Measurements from ENCODE around the gene CCDC134.

CCDC134 gene

GRCh38 chr22:41766476-41766875, 34.0 kb upstream of the CCDC134 start:
- DNase-seq (ENCODE audit: low read depth): no peak
- no peak overlapping the region for H3K4me3 ChIP-seq (replicated peaks; ENCODE audit: low read depth, low read length)
- no peak for TF ChIP-seq CTCF (IDR thresholded peaks at IDR 0.05; ENCODE audit: low read length, missing control alignments)

GRCh38 chr22:41768430-41768829, 32.0 kb upstream of the CCDC134 start:
- no peak for TF ChIP-seq CTCF (IDR thresholded peaks at IDR 0.05; ENCODE audit: low read length, missing control alignments)
- peak; percentile 52 for DNase-seq (ENCODE audit: low read depth)
- no peak overlapping the region for H3K4me3 ChIP-seq (replicated peaks; ENCODE audit: low read depth, low read length)

- DNase-seq (ENCODE audit: low read depth): no peak
- TF ChIP-seq CTCF (IDR thresholded peaks at IDR 0.05; ENCODE audit: low read length, missing control alignments): no peak
- H3K4me3 ChIP-seq (replicated peaks; ENCODE audit: low read depth, low read length): no peak overlapping the region
Observed at GRCh38 chr22:41770715-41771468, 29.6 kb upstream of the CCDC134 start.

- H3K4me3 ChIP-seq (replicated peaks; ENCODE audit: low read depth, low read length): no peak overlapping the region
- no peak for TF ChIP-seq CTCF (IDR thresholded peaks at IDR 0.05; ENCODE audit: low read length, missing control alignments)
- no peak for DNase-seq (ENCODE audit: low read depth)
Observed at GRCh38 chr22:41772198-41772597, 28.3 kb upstream of the CCDC134 start.

GRCh38 chr22:41772645-41773044, 27.8 kb upstream of the CCDC134 start:
- DNase-seq (ENCODE audit: low read depth): peak; percentile 10
- H3K4me3 ChIP-seq (replicated peaks; ENCODE audit: low read depth, low read length): no peak overlapping the region
- no peak for TF ChIP-seq CTCF (IDR thresholded peaks at IDR 0.05; ENCODE audit: low read length, missing control alignments)

- DNase-seq (ENCODE audit: low read depth): no peak
- TF ChIP-seq CTCF (IDR thresholded peaks at IDR 0.05; ENCODE audit: low read length, missing control alignments): no peak
Observed at GRCh38 chr22:41775338-41775737, 25.1 kb upstream of the CCDC134 start.

GRCh38 chr22:41775976-41776375, 24.5 kb upstream of the CCDC134 start:
- no peak for DNase-seq (ENCODE audit: low read depth)
- TF ChIP-seq CTCF (IDR thresholded peaks at IDR 0.05; ENCODE audit: low read length, missing control alignments): no peak
- H3K4me3 ChIP-seq (replicated peaks; ENCODE audit: low read depth, low read length): no peak overlapping the region

More at GRCh38 chr22:41775338-41775737, 25.1 kb upstream of the CCDC134 start:
- H3K4me3 ChIP-seq (replicated peaks; ENCODE audit: low read depth, low read length): no peak overlapping the region

Measured in fibroblast of pulmonary artery (primary cell).